AG09319 (cell line): ENCODE results near the gene RET.
A peak's percentile ranks its signal among the peaks of the same experiment; 100 is the strongest.

Experiments
- DNase-seq: peaks from one replicate; pipeline ENCODE4 v3.0.0-alpha.2; 2010; ENCODE audit warnings: low read depth; ENCODE audit errors: extremely low read depth
- CTCF ChIP-seq: IDR thresholded peaks from 2 replicates; pipeline ENCODE4 v1.5.1; 2011; ENCODE audit warnings: low read depth, mild to moderate bottlenecking, inconsistent platforms, low read length, moderate library complexity

Gene RET

GRCh38 chr10:43158636-43159035 lies 81.8 kb downstream of the RET start:
- DNase-seq, result no peak
- TF ChIP-seq CTCF, result no peak

GRCh38 chr10:43160046-43160920 lies 83.4 kb downstream of the RET start:
- DNase-seq, result peak; percentile 38
- TF ChIP-seq CTCF, result no peak

GRCh38 chr10:43160921-43161255 lies 84.0 kb downstream of the RET start:
- no peak for TF ChIP-seq CTCF
- no peak for DNase-seq

- no peak for DNase-seq
- no peak for TF ChIP-seq CTCF
Measured at GRCh38 chr10:43162604-43163003, 85.7 kb downstream of the RET start.

- DNase-seq, result no peak
- no peak for TF ChIP-seq CTCF
Measured at GRCh38 chr10:43166207-43166879, 89.5 kb downstream of the RET start.

- no peak for TF ChIP-seq CTCF
- DNase-seq, result no peak
Measured at GRCh38 chr10:43166880-43167497, 90.1 kb downstream of the RET start.

- TF ChIP-seq CTCF, result no peak
- no peak for DNase-seq
Measured at GRCh38 chr10:43167498-43167889, 90.6 kb downstream of the RET start.
